Fibroblast of pulmonary artery (primary cell): ENCODE data around the gene CD4.

Experiments used
- DNase-seq: peaks from one replicate; pipeline ENCODE4 v3.0.0-alpha.2; 2010; ENCODE audit warnings: low read depth
- H3K4me3 ChIP-seq: replicated peaks from 2 replicates; pipeline ENCODE4 v1.5.1; 2011; ENCODE audit warnings: low read depth, mild to moderate bottlenecking, control low read depth, low read length, moderate library complexity
- TF ChIP-seq, protein P1 (sequence below): IDR thresholded peaks from 2 replicates; pipeline ENCODE4 v1.5.1; 2011; ENCODE audit warnings: mild to moderate bottlenecking, control low read depth, low read length, inconsistent platforms; ENCODE audit errors: missing control alignments

Gene CD4

DNA sequence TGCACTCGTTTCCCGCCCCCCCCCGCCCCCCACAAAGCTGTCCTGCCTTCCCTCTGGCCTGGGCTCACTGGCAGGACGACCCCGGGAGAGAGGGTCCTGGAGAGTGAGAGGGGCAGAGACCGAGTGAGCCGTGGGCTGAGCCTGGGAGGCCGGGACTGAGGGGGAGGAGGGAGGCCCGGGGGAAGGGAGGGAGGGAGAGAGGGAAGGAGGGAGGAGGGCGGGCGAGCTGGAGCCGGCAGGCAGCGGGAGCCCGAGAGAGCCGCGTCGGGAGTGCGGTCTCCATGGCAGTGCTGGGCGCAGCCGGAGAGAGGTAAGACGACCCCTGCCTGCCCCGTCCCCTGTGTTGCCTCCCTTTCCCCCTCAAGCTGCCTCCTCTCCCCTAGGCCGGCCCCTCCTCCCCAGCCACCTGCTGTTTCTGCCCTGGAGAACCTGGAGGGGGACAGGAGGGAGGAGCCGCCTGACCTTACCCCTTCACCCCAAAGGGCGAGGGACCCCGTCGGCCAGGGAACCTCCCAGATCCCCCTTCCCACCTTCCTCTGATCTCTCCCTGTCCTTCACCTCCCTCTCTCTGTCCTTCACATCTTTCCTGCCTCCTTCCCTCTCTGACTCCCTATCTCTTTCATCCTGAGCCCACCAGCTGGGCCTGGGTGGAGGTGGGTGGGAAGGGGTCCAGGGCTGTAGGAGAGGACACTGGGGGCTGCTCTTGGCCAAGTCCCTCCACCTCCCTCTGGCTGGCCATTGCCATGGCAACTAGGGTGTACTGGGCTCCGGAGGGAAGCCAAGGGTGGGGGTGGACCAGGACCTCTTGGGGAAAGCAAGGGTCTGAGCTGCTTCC is 32.5 kb downstream of the CD4 start, which contains the start of gene GPR162:
GPR162 (plus strand) TSS at position 231 of the 835 bp plus-strand sequence. CDS start 2,078 bp downstream, outside the sequence.
- TF ChIP-seq, protein P1, sequence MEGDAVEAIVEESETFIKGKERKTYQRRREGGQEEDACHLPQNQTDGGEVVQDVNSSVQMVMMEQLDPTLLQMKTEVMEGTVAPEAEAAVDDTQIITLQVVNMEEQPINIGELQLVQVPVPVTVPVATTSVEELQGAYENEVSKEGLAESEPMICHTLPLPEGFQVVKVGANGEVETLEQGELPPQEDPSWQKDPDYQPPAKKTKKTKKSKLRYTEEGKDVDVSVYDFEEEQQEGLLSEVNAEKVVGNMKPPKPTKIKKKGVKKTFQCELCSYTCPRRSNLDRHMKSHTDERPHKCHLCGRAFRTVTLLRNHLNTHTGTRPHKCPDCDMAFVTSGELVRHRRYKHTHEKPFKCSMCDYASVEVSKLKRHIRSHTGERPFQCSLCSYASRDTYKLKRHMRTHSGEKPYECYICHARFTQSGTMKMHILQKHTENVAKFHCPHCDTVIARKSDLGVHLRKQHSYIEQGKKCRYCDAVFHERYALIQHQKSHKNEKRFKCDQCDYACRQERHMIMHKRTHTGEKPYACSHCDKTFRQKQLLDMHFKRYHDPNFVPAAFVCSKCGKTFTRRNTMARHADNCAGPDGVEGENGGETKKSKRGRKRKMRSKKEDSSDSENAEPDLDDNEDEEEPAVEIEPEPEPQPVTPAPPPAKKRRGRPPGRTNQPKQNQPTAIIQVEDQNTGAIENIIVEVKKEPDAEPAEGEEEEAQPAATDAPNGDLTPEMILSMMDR: no peak
- DNase-seq: peak; percentile 63
- H3K4me3 ChIP-seq: peak within 1 kb of the TSS; percentile 51

DNA sequence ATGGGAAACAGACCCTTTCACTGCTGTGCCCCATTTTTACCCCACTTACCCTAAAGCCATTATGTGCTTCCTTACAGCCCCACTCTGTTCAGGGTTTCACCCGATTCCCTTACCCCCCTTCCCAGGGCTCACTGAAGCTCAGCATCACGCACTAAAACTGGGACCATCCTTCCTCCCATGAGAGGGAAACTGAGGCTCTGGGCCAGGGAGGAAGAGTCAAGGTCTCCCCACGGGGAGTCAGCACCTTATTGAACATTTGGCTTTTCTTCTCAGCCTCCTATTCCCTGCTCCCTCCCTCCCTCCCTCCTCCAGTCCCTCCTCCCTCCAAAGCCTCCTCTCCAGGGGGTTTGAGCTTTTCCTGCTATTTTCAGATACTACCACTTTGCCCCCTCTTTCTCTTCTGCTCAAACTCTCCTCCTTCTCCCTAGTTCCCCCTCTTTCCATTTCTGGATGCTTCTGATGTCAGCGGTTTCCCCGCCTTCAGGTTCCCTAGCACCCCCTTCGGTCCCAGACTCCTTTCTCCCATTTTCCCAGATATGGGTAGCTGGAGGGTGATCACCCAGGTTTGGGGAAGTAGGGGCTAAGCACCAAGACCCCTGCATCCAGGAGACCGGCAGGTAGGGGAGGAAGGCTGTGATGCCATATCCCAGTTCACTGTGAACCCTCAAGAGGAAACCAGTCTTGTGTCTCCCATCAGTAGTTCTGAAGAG is 33.3 kb downstream of the CD4 start:
- TF ChIP-seq, protein P1: no peak
- peak overlapping the region; percentile 51 for H3K4me3 ChIP-seq
- DNase-seq: no peak

DNA sequence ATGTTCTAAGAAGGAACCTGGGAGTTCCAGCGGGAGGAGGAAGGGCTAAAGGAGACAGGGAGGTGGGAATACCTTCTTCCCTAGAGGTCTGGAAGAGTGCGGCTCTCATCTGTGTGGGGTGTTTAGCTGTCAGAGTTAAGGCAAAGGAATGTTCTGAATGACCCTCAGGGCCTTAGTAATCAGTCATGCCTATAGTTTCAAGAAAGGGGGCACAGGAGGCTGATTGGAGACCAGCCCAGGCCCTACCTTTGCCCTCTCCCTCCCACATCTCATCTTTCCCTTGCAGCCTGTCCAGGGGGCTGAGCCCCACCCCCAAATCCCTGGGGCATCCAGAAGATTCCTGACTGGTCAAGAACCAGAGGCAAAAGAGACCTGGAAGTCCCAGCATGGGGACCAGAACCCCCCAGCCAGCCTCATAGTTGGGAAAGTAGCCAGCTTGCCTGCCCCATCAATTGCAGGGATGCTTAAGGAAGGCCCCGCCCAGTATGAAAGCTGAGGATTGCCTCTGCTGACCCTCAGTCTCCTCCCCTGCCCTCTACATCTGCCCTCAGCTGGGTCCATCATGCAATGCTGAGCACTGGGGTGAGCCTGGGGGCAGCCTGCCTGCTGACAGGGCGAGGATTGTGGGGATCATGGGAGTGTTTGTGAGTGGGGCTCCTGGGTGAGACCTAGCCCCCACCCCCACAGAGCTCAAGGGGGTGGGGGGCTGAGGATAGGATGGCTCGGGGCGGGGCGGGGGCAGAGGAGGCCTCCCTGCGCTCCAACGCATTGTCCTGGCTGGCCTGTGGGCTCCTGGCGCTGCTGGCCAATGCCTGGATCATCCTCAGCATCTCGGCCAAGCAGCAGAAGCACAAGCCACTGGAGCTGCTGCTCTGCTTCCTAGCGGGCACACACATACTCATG is 34.1 kb downstream of the CD4 start:
- TF ChIP-seq, protein P1: no peak
- no peak for DNase-seq
- H3K4me3 ChIP-seq: no peak overlapping the region

DNA sequence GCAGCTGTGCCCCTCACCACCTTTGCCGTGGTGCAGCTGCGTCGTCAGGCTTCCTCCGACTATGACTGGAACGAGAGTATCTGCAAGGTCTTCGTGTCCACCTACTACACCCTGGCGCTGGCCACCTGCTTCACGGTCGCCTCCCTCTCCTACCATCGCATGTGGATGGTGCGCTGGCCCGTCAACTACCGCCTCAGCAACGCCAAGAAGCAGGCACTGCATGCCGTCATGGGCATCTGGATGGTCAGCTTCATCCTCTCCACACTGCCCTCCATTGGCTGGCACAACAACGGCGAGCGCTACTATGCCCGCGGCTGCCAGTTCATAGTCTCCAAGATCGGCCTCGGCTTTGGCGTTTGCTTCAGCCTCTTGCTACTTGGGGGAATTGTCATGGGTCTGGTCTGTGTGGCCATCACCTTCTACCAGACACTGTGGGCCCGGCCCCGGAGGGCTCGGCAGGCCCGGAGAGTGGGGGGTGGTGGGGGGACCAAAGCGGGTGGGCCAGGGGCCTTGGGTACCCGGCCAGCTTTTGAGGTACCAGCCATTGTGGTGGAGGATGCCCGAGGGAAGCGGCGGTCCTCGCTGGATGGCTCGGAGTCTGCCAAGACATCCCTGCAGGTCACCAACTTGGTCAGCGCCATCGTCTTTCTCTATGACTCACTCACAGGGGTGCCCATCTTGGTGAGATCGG is 34.9 kb downstream of the CD4 start:
- TF ChIP-seq, protein P1: no peak
- DNase-seq: no peak

DNA sequence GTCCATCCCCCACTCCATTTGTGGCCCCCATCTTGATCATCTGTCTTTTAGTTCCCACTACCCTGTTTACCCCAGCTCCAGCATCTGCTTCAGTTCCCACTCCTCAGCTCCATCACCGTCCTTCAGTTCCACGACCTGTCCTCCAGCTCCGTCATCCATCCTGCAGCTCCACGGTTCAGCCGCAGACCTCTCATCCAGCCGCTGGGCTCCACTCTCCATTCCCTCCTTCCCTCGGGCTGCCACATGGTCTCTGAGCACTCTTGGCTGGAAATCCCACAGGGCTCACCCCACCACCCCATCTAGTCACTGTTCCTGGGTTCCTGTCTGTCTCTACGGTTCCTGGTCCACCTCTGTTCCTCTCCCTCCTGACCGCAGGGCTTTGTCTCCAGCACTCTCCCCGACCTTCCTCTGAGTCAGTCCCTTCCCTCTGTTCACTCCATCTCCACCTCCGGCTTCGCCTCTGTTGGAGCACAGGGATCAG is 35.6 kb downstream of the CD4 start:
- H3K4me3 ChIP-seq: peak overlapping the region; percentile 31
- peak; percentile 44 for DNase-seq
- TF ChIP-seq, protein P1: no peak

More for the DNA sequence above, 34.9 kb downstream of the CD4 start:
- H3K4me3 ChIP-seq: no peak overlapping the region
